GM21576 (cell line): ENCODE measurements around the gene ZNF536.
"Not testable (repeated sequence)": the region's sequence is repeated elsewhere in the genome, so short reads cannot be mapped to it uniquely, and the experiment has no call there.

ENCODE experiments used
- ATAC-seq: cut with Tn5 transposase; IDR thresholded peaks from one replicate; pipeline ENCODE4 v1.9.1; 2021; ENCODE audit warnings: mild to moderate bottlenecking, moderate library complexity; ENCODE audit not compliant: unreplicated experiment

ZNF536 gene

DNA sequence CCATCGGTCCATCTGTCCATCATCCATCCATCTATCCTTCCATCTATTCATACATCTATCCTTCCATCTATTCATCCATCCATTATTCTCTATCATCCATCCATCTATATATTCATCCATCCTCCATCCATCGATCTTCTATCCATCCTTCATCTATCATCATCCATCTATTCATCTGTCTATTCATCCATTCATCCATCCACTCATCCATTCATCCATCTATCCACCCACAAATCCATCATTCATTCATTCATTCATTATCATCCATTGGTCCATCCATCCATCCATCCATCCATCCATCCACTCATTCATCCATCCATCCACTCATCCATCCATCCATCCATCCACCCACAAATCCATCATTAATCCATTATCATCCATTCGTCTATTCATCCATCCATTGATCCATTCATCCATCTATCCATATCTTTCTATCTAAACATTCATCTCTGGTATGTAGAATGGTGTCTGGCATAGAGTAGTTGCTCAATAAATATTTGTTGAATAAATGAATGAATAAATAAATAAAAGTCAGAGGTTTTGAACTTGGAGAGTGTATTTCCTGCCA is 36.6 kb downstream of the ZNF536 start:
- ATAC-seq: no peak

DNA sequence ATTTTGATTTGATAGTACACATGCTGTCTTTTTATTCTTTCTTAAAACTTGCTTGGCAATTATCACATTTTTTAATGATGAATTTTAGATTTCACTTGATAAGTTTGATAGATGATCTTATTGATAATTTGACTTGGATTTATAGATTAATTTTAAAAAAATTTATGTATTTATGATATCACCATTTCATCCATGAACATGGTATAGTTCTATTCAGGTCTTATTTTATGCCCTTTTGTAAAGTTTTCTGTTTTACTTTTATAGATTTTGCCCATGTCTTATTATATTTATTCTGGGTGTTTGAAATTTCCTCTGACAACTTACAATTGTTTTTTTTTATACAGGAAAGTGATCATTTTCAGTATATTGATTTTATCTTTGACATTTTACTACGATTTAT is 39.5 kb downstream of the ZNF536 start:
- ATAC-seq: no peak

DNA sequence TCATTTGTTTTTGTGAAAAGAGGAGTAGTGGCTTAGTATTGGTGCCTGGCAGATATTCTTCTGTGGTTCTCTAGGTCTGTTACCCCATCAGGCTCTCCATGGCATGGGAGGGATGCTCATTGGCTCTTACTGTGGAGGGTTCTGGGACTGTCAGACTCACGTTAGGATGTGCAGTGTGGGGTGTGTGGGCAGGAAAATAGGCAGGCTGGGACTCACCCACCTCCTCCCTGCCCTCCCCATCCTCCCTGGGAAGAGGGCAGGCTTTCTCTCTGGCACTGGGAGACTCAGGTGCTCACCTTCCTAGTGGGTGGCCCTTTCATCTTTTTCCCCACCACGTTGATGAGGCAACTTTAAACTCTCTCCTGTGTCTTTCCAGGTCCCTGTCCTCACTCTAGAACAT is 44.2 kb downstream of the ZNF536 start:
- ATAC-seq: no peak

DNA sequence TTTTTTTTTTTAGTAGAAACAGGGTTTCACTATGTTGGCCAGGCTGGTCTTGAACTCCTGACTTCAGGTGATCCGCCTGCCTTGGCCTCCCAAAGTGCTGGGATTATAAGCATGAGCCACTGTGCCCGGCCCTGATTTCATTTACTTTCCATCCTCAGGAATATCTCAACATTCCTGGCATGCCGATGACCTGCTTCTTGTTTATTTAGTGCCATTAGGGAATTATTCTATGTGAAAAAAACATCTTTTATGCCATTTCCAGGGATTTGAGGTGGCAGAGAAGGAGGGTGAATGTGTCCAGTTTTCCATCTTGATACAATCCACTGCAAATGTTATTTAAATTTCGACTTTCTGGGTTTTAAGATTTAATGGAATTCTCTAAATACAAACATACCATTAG is 45.0 kb downstream of the ZNF536 start:
- ATAC-seq: not testable (repeated sequence)

DNA sequence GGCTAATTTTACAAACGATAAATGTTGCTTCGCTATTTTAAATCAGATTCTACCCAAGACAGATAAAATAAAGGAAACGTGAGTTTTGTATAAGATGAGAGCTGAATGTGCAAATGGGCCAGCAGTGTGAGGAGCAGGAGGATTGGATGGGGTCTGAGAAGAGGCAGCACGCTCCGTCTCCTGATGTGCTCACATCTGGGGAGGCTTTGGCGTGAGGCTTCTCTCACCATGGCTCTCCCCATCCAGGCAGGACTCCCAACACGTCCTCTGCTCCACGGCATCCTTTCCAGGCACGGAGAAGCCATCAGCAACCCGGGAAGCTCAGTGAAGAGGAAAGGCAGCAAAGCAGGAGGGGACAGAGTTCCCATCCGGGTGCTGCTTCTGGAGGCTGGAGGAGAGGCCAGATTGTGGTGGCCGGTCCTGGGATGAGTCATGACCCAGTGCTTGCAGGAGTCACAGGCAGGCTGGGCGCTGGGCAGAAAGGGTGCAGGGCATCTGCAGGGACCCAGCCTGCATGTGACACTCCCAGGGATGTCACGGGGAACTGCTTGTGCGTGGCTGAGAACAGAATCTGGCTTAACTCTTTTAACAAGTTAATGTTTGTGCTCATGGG is 47.5 kb downstream of the ZNF536 start:
- ATAC-seq: no peak

DNA sequence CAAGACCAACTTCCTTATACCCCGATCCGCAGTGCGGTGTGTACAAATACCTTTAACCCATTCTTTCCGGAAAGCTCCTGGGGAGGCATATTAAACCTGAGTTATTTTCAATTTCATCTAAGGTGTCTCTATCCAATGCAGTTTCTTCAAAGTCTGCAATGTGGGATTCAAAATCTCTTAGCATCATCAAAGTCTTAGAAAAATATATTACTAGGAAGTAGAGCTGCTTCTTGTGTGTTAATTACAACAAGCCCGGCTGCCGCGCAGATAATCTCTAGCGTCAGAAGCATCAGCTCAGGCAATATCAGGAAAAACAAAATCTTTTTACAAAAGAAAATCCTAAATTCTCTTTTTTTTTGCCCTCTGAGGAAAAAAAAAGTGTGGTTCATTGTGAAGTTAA is 48.1 kb downstream of the ZNF536 start:
- no peak for ATAC-seq

DNA sequence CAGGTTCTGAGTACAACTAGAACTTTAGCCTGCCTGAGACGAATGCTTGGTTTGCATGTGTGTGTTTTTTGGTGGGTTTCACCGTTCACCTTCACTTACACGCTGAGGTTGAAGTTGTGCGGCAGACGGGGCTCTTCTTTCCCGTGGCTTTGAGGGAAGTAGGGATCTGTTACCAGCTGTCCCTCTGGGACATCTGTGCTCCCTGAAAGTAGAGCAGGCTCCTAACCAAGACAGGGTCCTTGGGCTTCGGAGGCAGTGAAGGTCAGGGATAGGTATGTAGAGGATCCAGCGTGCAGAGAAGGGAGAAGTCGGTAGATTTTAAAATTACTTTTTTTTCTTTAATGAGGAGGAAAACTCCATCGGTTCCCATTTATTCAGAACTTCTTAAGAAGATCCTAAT is 48.7 kb downstream of the ZNF536 start:
- no peak for ATAC-seq

DNA sequence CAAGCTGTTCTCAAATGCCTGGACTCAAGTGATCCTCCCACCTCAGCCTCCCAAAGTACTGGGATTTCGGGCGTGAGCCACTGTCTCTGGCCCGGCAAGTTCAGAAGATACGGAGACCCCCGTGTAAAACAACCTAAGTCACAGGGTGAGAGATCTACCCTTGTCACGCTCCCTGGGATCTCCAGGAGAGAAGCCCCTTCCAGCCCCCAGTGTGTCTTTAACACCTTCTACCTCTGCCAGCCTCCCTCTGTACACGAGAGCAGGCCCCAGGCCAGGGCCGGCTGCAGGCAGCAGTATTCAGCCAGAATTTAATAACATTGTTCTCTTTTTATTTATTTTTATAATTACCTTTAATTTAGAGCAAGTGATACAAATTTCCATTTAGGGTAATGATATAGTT is 49.4 kb downstream of the ZNF536 start:
- no peak for ATAC-seq

DNA sequence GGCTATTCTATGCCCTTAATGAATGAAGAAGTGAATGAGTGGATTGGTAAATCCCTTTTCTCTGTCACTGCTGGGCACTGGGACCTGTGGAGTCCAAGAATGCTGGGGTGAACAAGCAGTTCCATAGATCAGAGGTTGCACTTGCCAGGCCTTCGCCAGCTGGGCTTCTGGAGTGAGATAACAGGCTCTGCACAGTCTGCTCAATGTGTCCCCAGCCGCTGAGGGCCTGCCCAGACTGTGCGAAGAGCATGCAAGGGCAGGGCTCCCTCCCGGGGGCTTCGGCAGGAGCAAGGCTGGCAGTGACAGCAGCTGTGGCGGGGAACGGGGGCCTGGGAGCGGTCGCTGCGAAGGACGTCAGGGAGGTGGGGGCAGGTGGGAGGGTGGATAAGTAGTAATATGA is 51.3 kb downstream of the ZNF536 start:
- ATAC-seq: no peak

DNA sequence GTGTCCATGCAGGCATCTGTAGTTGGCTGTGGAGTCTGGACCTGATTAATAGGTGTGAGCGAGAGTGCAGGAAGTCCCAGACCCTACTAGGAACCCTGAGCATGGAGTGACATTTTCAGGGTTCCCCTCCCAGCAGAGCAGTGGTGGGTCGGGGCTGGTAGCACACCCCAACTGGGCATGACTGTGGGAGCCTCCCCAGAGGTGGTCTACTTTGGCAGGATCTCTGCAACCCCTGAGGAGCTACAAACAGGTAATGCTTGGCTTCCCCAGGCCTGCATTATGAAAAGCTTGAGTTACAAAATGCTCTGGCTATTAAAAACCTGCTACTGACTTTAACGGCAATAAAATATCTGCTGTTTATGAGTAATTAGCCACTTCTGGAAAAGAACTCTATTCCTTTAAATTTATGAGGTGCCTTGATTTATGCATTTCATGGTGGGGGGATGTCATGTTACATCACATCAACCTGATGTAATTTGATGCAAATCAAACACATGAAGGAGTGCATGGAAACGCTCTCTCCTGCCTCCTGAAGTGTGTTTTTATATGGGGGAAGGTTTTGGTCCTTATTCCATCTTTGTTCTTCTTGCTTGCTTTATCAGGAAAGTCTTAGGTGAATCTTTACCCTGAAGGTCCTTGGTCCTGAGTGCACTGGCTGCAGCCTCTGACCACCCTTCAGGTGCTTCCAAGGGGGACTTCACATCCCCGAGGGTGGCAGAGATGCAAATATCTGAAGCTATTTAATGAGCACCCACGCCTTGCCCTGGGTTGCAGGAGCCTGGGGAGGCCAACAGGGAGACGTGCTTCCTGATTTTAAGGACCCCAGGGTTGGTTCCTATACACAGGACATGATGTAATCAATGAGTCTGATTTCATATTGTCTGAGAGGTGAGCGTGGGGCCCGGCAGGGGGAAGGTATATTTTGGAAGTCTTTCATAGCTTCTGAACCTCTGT is 54.0 kb downstream of the ZNF536 start:
- no peak for ATAC-seq

DNA sequence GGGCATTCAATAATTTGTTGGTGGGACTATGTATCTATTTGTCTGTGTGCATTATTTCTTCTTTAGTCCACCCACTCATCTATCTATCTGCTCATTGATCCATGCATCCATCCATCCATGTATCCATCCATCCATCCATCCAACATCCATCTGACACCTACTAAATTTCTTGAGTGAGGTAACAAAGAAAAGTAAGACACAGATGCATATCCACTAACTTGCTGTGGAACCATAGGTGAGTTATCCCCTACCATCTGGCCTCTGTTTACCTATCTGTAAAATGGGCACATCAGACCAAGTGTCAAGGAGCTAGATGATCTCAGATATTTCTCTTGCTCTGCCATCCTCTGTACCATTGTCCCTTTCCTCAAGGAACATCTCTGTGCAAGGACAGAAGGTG is 54.7 kb downstream of the ZNF536 start:
- no peak for ATAC-seq

DNA sequence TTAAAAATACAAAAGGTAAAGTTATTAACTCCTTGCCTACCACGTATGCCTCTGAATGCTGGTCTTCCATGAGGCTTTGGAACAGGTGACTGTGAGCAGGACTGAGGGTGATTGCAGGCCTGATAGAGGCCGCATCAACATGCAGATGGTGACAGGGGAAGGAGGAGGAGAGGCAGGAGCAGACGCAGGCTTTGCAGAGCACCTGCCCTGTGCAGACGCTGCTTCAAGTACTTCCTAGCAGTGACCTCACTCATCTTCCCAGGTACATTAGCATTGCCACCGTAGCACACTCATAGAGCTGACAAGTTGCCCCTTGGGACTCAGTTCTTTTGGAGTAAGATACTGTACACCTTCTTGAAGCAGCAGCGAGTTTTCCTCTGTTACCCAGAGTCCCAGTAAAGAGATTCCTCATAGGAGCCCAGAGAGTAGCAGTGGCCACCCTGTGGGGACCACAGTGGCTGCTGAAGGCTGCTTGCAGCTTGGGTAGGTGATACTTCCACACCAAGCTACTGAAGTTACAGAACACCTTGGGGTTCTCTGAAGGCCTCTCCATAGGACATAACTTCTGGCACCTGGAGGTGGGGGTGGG is 56.0 kb downstream of the ZNF536 start:
- no peak for ATAC-seq

DNA sequence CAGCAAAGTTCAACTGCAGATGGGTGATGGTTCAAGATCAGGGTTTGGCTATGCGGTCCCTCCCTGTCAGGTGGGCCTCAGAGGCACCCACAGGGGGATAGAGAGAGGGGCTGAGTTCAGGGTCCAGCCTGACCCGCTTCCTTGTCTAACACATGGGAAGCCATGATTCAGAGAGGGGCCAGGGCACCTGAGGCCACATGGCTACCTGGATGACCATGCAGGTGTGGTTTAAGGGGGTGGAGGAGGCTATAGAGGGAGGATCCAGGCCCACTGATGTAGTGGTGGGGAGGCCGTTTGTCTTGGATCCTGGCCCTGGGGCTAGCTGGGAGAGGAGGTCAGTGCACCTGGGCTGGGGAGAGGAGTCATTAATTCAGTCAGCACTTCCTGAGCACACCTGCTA is 56.7 kb downstream of the ZNF536 start:
- no peak for ATAC-seq

DNA sequence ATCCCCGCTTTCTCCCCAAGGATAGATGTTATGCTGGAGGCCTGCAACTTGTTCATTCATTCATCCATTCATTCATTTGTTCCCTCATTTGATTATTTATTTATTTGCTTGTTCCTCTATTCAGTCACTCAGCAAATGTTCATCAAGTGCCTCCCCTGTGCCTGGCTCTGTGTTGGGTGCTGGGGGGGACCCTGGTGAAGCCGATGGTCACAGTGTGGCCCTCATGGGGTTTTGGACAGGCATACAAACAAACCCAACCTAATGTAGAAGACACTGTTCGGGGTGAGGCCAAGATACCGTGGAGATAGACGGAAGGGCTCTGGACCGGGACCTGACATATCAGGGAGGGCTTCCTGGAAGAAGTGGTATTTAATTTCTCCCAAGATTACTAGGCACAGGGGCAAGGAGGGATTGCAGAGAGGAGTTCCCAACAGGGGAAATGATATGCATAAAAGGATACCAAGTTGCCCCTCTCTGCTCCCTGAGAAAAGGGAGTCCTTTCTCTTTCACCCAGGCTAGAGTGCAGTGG is 58.1 kb downstream of the ZNF536 start:
- ATAC-seq: no peak

DNA sequence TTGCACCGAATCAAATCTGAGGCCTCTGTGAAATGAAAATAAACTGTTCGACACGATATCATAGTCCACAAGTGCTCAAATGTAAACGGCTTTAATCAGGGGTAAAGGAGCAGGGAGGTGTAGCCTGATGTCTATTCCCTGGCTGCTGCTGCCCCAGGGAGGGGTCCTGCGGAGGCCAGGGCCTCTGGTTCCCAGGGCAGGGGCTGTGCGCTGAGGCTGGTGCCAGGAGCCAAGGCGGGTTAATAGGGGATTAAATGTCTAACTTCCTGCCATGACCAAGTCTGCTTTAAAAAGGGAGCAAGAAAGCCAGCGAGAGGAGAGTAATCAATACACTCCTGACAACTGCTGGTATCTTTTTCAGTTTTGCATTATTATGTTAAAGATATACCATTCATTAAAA is 59.4 kb downstream of the ZNF536 start:
- ATAC-seq: no peak

DNA sequence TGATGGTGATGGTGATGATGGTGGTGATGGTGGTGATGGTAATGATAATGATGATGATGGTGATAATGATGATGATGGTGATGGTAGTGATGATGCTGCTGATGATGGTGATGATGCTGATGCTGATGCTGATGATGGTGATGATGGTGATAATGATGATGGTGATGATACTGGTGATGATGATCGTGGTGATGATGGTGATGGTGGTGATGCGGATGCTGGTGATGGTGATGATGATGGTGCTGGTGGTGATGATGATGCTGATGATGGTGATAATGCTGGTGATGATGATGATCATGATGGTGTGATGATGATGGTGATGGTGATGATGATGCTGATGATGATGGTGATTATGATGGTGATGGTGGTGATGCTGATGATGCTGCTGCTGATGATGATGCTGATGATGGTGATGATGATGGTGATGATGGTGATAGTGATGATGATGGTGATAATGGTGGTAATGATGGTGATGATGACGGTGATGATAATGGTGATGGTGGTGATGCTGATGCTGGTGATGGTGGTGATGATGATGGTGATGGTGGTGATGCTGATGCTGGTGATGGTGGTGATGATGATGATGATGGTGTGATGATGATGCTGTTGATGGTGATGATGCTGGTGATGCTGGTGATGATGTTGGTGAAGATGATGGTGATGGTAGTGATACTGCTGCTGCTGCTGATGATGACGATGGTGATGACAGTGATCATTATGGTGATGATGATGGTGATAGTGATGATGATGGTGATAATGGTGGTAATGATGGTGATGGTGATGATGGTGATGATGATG is 62.8 kb downstream of the ZNF536 start:
- ATAC-seq: no peak

DNA sequence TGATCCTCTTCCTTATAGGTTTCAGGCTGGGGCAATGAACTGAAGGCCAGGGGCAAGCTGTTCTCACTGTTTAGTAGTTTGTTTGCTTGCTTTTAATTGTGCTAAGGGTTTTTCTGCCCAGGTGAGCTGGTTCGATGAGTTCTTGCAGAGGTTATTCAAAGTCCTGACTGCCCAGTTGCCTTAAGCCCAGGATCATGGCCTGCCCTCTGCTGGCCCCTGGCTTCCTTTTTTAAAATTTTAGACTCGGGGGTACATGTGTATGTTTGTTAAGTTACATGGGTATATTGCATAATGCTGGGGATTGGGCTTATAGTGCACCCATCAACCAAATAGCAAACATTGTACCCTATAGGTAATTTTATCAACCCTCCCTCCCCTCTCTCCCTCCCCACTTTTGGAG is 65.7 kb downstream of the ZNF536 start:
- no peak for ATAC-seq

DNA sequence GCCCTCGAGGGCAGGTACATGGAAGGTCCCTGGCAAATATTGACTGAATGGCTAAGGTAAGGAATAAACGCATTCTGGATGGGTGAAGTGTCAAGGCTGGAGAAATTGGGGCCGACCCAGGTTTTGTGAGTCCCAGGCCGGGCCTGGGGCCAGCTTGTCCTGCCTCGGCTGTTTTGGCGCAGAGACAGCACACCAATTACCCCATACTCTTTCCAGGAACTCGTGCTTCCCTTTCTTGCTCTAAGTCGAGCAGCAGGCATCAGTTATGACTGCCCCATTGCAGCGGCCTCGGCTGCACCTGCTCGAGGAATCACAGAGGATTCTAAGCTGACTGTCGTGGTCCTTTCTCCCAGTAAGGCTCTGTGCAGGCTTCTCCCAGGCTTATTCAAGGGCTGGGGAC is 67.1 kb downstream of the ZNF536 start:
- ATAC-seq: no peak

DNA sequence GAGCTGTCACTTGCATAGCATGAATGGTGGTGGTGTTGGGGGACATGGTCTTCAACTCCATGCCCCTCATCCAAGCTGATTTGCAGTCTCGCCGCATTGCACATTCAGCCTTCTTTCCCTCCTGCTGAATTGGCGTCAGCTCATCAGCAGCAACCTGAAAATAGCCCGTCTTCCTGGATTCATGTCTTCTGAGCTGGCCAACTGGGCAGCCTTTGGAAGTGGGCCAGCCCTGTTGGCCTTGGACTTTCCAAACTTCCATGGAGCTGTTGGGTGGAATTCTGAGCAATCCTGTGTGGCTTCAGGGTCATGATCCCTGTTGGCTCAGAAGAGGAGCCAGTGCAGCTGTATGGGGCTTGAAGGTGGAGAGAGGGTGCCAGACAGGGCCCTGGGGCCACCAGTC is 68.8 kb downstream of the ZNF536 start:
- no peak for ATAC-seq

DNA sequence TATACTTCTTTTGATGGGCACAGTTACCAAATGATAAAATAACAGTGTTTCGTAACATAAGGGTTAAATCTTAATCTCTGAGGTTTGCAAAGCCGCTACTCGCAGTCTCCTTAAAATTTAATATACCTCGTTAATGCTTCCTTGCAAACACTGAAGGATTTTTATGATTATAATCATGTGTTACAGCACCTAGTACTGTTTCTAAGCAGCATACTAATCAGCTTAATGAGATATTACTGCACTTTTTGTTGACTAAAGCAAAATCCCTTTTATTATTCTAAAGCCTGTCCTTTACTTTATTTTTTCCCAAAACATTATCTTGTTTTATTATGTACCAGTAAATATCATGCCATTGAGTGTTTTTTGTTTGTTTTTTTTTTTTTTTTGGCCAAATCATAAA is 70.5 kb downstream of the ZNF536 start:
- no peak for ATAC-seq
